Measurements from ENCODE around the gene BORCS6.

BORCS6 gene

GRCh38 chr17:8204761-8205555 lies 15.0 kb upstream of the BORCS6 start:
- no peak for TF ChIP-seq CTCF (IDR thresholded peaks at IDR 0.05)

GRCh38 chr17:8192070-8192815 lies 2.3 kb upstream of the BORCS6 start:
- TF ChIP-seq CTCF (IDR thresholded peaks at IDR 0.05), result no peak

- no peak for TF ChIP-seq CTCF (IDR thresholded peaks at IDR 0.05)
Observed at GRCh38 chr17:8190506-8190905, 526 bp upstream of the BORCS6 start.

GRCh38 chr17:8189041-8189710 lies 804 bp downstream of the BORCS6 start:
- no peak for TF ChIP-seq CTCF (IDR thresholded peaks at IDR 0.05)

GRCh38 chr17:8188263-8188839 lies 1.6 kb downstream of the BORCS6 start:
- TF ChIP-seq CTCF (IDR thresholded peaks at IDR 0.05), result no peak

- no peak for TF ChIP-seq CTCF (IDR thresholded peaks at IDR 0.05)
Observed at GRCh38 chr17:8187517-8188262, 2.3 kb downstream of the BORCS6 start.
